Gastrocnemius medialis (tissue), 4 donors: ENCODE measurements around the gene PSMG4.

Experiments used
- CTCF ChIP-seq, 5 experiments: fragments of 450-650 bp in 3 of 5; fragments of 200-600 bp in 2 of 5; sonication (generic) in 2 of 5; IDR thresholded peaks in 4 of 5; conservative IDR thresholded peaks in 1 of 5; 1 replicate in 4 of 5; 2 replicates in 1 of 5; pipeline ENCODE4 v1.5.1; 2016 to 2019; ENCODE audit warnings: antibody characterized with exemption in 5 of 5, mild to moderate bottlenecking in 3 of 5, moderate library complexity in 3 of 5
- POLR2A ChIP-seq, 2 donors: fragments of 450-650 bp; IDR thresholded peaks; one replicate each; pipeline ENCODE4 v1.6.1; 2017; ENCODE audit warnings: antibody characterized with exemption in 2 of 2, mild to moderate bottlenecking in 2 of 2, moderate library complexity in 2 of 2

- no peak for TF ChIP-seq CTCF (IDR thresholded peaks at IDR 0.05 in 4 of 5, conservative IDR thresholded peaks at IDR 0.05 in 1 of 5)
- TF ChIP-seq POLR2A (IDR thresholded peaks at IDR 0.05): no peak
These were observed 18.5 kb downstream of the PSMG4 start for GRCh38 chr6:3277251-3277650.
